SU-DHL-6 (cell line): ENCODE data around the gene SEMA4D.

Experiments
- H2AFZ ChIP-seq: fragments of 200-600 bp; sonication (generic); 2 replicates; pipeline ENCODE4 v1.6.1; 2014; ENCODE audit warnings: low read depth, mild to moderate bottlenecking, moderate library complexity, mixed read lengths, antibody characterized with exemption, low read length; ENCODE audit not compliant: severe bottlenecking
- H3F3A ChIP-seq: fragments of 200-600 bp; shearing (Covaris generic); 2 replicates; pipeline ENCODE4 v1.6.0; 2016; ENCODE audit warnings: antibody characterized with exemption, mild to moderate bottlenecking; ENCODE audit not compliant: insufficient read depth
- H3K27ac ChIP-seq: fragments of 200-600 bp; sonication (generic); 2 replicates; pipeline ENCODE4 v1.5.1; 2016; ENCODE audit warnings: low read depth, mild to moderate bottlenecking, low read length, moderate library complexity, mixed read lengths
- H3K27me3 ChIP-seq: fragments of 200-600 bp; sonication (generic), shearing (Covaris generic); 2 replicates; pipeline ENCODE4 v1.6.0; 2014; ENCODE audit warnings: mild to moderate bottlenecking, low read length
- H3K36me3 ChIP-seq: fragments of 200-600 bp; sonication (generic); 2 replicates; pipeline ENCODE4 v1.6.1; 2014; ENCODE audit warnings: mild to moderate bottlenecking, low read length, mixed read lengths
- H3K4me2 ChIP-seq: fragments of 300-600, 200-600 bp; shearing (Covaris generic), sonication (generic); 2 replicates; pipeline ENCODE4 v1.6.0; 2014; ENCODE audit warnings: low read length, low read depth, mild to moderate bottlenecking; ENCODE audit not compliant: poor library complexity, severe bottlenecking
- H3K4me3 ChIP-seq: fragments of 200-600 bp; sonication (generic); 2 replicates; pipeline ENCODE4 v1.5.1; 2014; ENCODE audit warnings: antibody characterized with exemption, low read length, mild to moderate bottlenecking, mixed read lengths; ENCODE audit not compliant: insufficient read depth, poor library complexity, severe bottlenecking
- H3K79me2 ChIP-seq: fragments of 200-600 bp; sonication (generic); 2 replicates; pipeline ENCODE4 v1.6.1; 2014; ENCODE audit warnings: mild to moderate bottlenecking, low read length, moderate library complexity; ENCODE audit not compliant: insufficient read depth
- H3K9ac ChIP-seq: fragments of 200-600 bp; sonication (generic); 2 replicates; pipeline ENCODE4 v1.7.0; 2014; ENCODE audit warnings: mild to moderate bottlenecking, low read length
- H3K9me2 ChIP-seq: fragments of 200-600 bp; sonication (generic); replicated peaks from 2 replicates; pipeline ENCODE4 v1.6.1; 2014; ENCODE audit warnings: low read length; ENCODE audit not compliant: insufficient read depth
- H3K9me3 ChIP-seq: fragments of 200-600 bp; sonication (generic); 2 replicates; pipeline ENCODE4 v1.6.1; 2014; ENCODE audit warnings: low read length, mixed read lengths; ENCODE audit not compliant: insufficient read depth
- H4K20me1 ChIP-seq: fragments of 200-600 bp; sonication (generic); 2 replicates; pipeline ENCODE4 v1.6.1; 2014; ENCODE audit warnings: low read depth, mild to moderate bottlenecking, antibody characterized with exemption, low read length, moderate library complexity, mixed read lengths
- EZH2phosphoT487 ChIP-seq: fragments of 200-600 bp; sonication (generic), shearing (Covaris generic); conservative IDR thresholded peaks from 2 replicates; pipeline ENCODE4 v1.6.1; 2018; ENCODE audit warnings: mild to moderate bottlenecking, antibody characterized with exemption, low read length, moderate library complexity, mixed read lengths
- TF ChIP-seq, protein P1 (sequence below): fragments of 200-600 bp; sonication (generic); IDR thresholded peaks from one replicate; pipeline ENCODE4 v1.5.1; 2017; ENCODE audit warnings: antibody characterized with exemption, mild to moderate bottlenecking, low read length, moderate library complexity; ENCODE audit not compliant: insufficient read depth, poor library complexity, severe bottlenecking

SEMA4D gene

GRCh38 chr9:89452561-89452960, 45.4 kb downstream of the SEMA4D start:
- Histone ChIP-seq H3K36me3 (no peaks in the 10 kb centered on the region), H3F3A (no peaks in the 10 kb centered on the region), H3K9me2 (no peaks in the 10 kb centered on the region), H4K20me1 (no peaks in the 10 kb centered on the region), H3K9me3 (no peaks in the 10 kb centered on the region), H2AFZ (no peak overlapping the region), H3K4me3 (no peak overlapping the region), H3K4me2 (no peak overlapping the region), H3K27me3 (no peaks in the 10 kb centered on the region), H3K9ac (no peak overlapping the region), H3K27ac (no peak overlapping the region), H3K79me2 (no peaks in the 10 kb centered on the region)
- no peak for TF ChIP-seq EZH2phosphoT487
- TF ChIP-seq, protein P1, sequence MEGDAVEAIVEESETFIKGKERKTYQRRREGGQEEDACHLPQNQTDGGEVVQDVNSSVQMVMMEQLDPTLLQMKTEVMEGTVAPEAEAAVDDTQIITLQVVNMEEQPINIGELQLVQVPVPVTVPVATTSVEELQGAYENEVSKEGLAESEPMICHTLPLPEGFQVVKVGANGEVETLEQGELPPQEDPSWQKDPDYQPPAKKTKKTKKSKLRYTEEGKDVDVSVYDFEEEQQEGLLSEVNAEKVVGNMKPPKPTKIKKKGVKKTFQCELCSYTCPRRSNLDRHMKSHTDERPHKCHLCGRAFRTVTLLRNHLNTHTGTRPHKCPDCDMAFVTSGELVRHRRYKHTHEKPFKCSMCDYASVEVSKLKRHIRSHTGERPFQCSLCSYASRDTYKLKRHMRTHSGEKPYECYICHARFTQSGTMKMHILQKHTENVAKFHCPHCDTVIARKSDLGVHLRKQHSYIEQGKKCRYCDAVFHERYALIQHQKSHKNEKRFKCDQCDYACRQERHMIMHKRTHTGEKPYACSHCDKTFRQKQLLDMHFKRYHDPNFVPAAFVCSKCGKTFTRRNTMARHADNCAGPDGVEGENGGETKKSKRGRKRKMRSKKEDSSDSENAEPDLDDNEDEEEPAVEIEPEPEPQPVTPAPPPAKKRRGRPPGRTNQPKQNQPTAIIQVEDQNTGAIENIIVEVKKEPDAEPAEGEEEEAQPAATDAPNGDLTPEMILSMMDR: no peak

- H3K4me2 ChIP-seq: no peak overlapping the region
- H3F3A ChIP-seq: no peaks in the 10 kb centered on the region
- H3K36me3 ChIP-seq: no peaks in the 10 kb centered on the region
- H3K9me3 ChIP-seq: no peaks in the 10 kb centered on the region
- no peak overlapping the region for H3K9ac ChIP-seq
- no peak overlapping the region for H3K4me3 ChIP-seq
- H3K79me2 ChIP-seq: no peaks in the 10 kb centered on the region
- H3K27me3 ChIP-seq: no peaks in the 10 kb centered on the region
- no peak overlapping the region for H3K27ac ChIP-seq
- no peaks in the 10 kb centered on the region for H3K9me2 ChIP-seq
- TF ChIP-seq EZH2phosphoT487: no peak
- TF ChIP-seq, protein P1: no peak
- no peaks in the 10 kb centered on the region for H4K20me1 ChIP-seq
- no peak overlapping the region for H2AFZ ChIP-seq
Measured at GRCh38 chr9:89450213-89450612, 47.7 kb downstream of the SEMA4D start.

- H3F3A ChIP-seq: no peaks in the 10 kb centered on the region
- no peak overlapping the region for H3K9ac ChIP-seq
- no peaks in the 10 kb centered on the region for H3K79me2 ChIP-seq
- H3K4me2 ChIP-seq: no peak overlapping the region
- no peaks in the 10 kb centered on the region for H3K27me3 ChIP-seq
- no peaks in the 10 kb centered on the region for H3K36me3 ChIP-seq
- H3K4me3 ChIP-seq: no peak overlapping the region
- TF ChIP-seq EZH2phosphoT487: no peak
- TF ChIP-seq, protein P1: no peak
- H3K27ac ChIP-seq: no peak overlapping the region
- H2AFZ ChIP-seq: no peak overlapping the region
- H3K9me3 ChIP-seq: no peaks in the 10 kb centered on the region
- H4K20me1 ChIP-seq: no peaks in the 10 kb centered on the region
- no peaks in the 10 kb centered on the region for H3K9me2 ChIP-seq
Measured at GRCh38 chr9:89449261-89449671, 48.6 kb downstream of the SEMA4D start.

- H3K36me3 ChIP-seq: no peaks in the 10 kb centered on the region
- TF ChIP-seq EZH2phosphoT487: no peak
- TF ChIP-seq, protein P1: no peak
- no peaks in the 10 kb centered on the region for H3K79me2 ChIP-seq
- H2AFZ ChIP-seq: no peak overlapping the region
- H3K9me3 ChIP-seq: no peaks in the 10 kb centered on the region
- no peaks in the 10 kb centered on the region for H3K27me3 ChIP-seq
- no peak overlapping the region for H3K4me2 ChIP-seq
- no peaks in the 10 kb centered on the region for H4K20me1 ChIP-seq
- no peaks in the 10 kb centered on the region for H3K9me2 ChIP-seq
- no peak overlapping the region for H3K27ac ChIP-seq
- H3F3A ChIP-seq: no peaks in the 10 kb centered on the region
- H3K9ac ChIP-seq: no peak overlapping the region
- no peak overlapping the region for H3K4me3 ChIP-seq
Measured at GRCh38 chr9:89448821-89449220, 49.1 kb downstream of the SEMA4D start.
